ENCODE data around the gene BRD1. TPM values are rescaled to one million over a fixed set of nuclear protein-coding genes. Genes with fewer than 3 reads are reported as not detected.
A peak's percentile ranks its signal among the peaks of the same experiment; 100 is the strongest.

BRD1 gene
- total and polyA plus RNA-seq, 7 donors = 12.6 to 52.6 (median 31.1) TPM

- no peak overlapping the region for H3K4me3 ChIP-seq
- no peaks in the 10 kb centered on the region for H3K4me1 ChIP-seq
- TF ChIP-seq EP300 (IDR thresholded peaks at IDR 0.05) (no peak), CTCF (IDR thresholded peaks at IDR 0.05) (no peak), POLR2A (IDR thresholded peaks at IDR 0.05) (no peak), POLR2AphosphoS5 (IDR thresholded peaks at IDR 0.05) (no peak)
- no peak for DNase-seq
- no peak overlapping the region for H3K27ac ChIP-seq
- no peaks in the 10 kb centered on the region for H3K36me3 ChIP-seq
- intact Hi-C loops (cut with DNase I) = no loop called here
- H3K9me3 ChIP-seq = peaks cover 0 to 4% (median 0%) of the 10 kb centered on the region in 4 donors
- H3K27me3 ChIP-seq = peaks cover 0 to 28% (median 19%) of the 10 kb centered on the region in 3 donors
- 69 to 87% methylated on average over 2 of the region's 2 CpGs for whole genome bisulfite sequencing, 2 donors
These were observed 88.5 kb downstream of the BRD1 start for GRCh38 chr22:49739138-49739537.

- intact Hi-C loops (cut with DNase I) = no loop called here
- TF ChIP-seq POLR2AphosphoS5 (IDR thresholded peaks at IDR 0.05) (no peak), POLR2A (IDR thresholded peaks at IDR 0.05) (no peak), EP300 (IDR thresholded peaks at IDR 0.05) (no peak), CTCF (IDR thresholded peaks at IDR 0.05) (no peak)
- DNase-seq = no peak
- Histone ChIP-seq H3K9me3 (peaks cover 0 to 3% (median 0%) of the 10 kb centered on the region in 4 donors), H3K36me3 (no peaks in the 10 kb centered on the region), H3K4me3 (no peak overlapping the region), H3K27me3 (peaks cover 0 to 34% (median 19%) of the 10 kb centered on the region in 3 donors), H3K4me1 (no peaks in the 10 kb centered on the region), H3K27ac (no peak overlapping the region)
- WGBS, 2 donors = 82 to 83% methylated on average over 8 of the region's 8 CpGs
These were observed 89.1 kb downstream of the BRD1 start for GRCh38 chr22:49738566-49738965.

- no peaks in the 10 kb centered on the region for H3K9me3 ChIP-seq
- H3K4me1 ChIP-seq = no peaks in the 10 kb centered on the region
- peaks cover 0 to 40% (median 19%) of the 10 kb centered on the region in 3 donors for H3K27me3 ChIP-seq
- DNase-seq = no peak
- no peak overlapping the region for H3K27ac ChIP-seq
- no peak overlapping the region for H3K4me3 ChIP-seq
- 90 to 94% methylated on average over 12 of the region's 12 CpGs for WGBS, 2 donors
- H3K36me3 ChIP-seq = no peaks in the 10 kb centered on the region
- intact Hi-C loops (cut with DNase I) = no loop called here
- TF ChIP-seq EP300 (IDR thresholded peaks at IDR 0.05) (no peak), POLR2A (IDR thresholded peaks at IDR 0.05) (no peak), POLR2AphosphoS5 (IDR thresholded peaks at IDR 0.05) (no peak), CTCF (IDR thresholded peaks at IDR 0.05) (no peak)
These were observed 89.7 kb downstream of the BRD1 start for GRCh38 chr22:49738006-49738405.

GRCh38 chr22:49737101-49737551, 90.5 kb downstream of the BRD1 start:
- peaks cover 0 to 44% (median 19%) of the 10 kb centered on the region in 3 donors for H3K27me3 ChIP-seq
- H3K27ac ChIP-seq = no peak overlapping the region
- DNase-seq = peak; percentile 44
- H3K9me3 ChIP-seq = peaks cover 0 to 2% (median 0%) of the 10 kb centered on the region in 4 donors
- intact Hi-C loops (cut with DNase I) = no loop called here
- no peaks in the 10 kb centered on the region for H3K4me1 ChIP-seq
- 85 to 88% methylated on average over 12 of the region's 12 CpGs for WGBS, 2 donors
- TF ChIP-seq POLR2A (IDR thresholded peaks at IDR 0.05) (no peak), EP300 (IDR thresholded peaks at IDR 0.05) (no peak), CTCF (IDR thresholded peaks at IDR 0.05) (no peak), POLR2AphosphoS5 (IDR thresholded peaks at IDR 0.05) (no peak)
- no peaks in the 10 kb centered on the region for H3K36me3 ChIP-seq
- H3K4me3 ChIP-seq = no peak overlapping the region

GRCh38 chr22:49736538-49736937, 91.1 kb downstream of the BRD1 start:
- no peak overlapping the region for H3K27ac ChIP-seq
- no peak overlapping the region for H3K4me3 ChIP-seq
- no peaks in the 10 kb centered on the region for H3K36me3 ChIP-seq
- intact Hi-C loops (cut with DNase I) = no loop called here
- peaks cover 0 to 2% (median 0%) of the 10 kb centered on the region in 4 donors for H3K9me3 ChIP-seq
- H3K4me1 ChIP-seq = no peaks in the 10 kb centered on the region
- 93 to 95% methylated on average over 5 of the region's 5 CpGs for WGBS, 2 donors
- TF ChIP-seq POLR2AphosphoS5 (IDR thresholded peaks at IDR 0.05) (no peak), POLR2A (IDR thresholded peaks at IDR 0.05) (no peak), CTCF (IDR thresholded peaks at IDR 0.05) (no peak), EP300 (IDR thresholded peaks at IDR 0.05) (no peak)
- peaks cover 0 to 47% (median 19%) of the 10 kb centered on the region in 3 donors for H3K27me3 ChIP-seq
- DNase-seq = no peak

Measured in sigmoid colon (tissue), 7 donors.